HCT116 (cell line): ENCODE data around the gene PGAM5.

Experiments used
- EGR1 ChIP-seq: IDR thresholded peaks from 2 replicates; pipeline ENCODE4 v1.6.1; 2012; ENCODE audit warnings: low read depth
- POLR2A ChIP-seq: IDR thresholded peaks from 2 replicates; pipeline ENCODE4 v1.7.0; 2011; ENCODE audit warnings: borderline replicate concordance; ENCODE audit not compliant: insufficient read depth, insufficient read length; ENCODE audit errors: extremely low read depth
- TCF7L2 ChIP-seq: IDR thresholded peaks from 2 replicates; pipeline ENCODE4 v1.7.0; 2011; ENCODE audit warnings: borderline replicate concordance, inconsistent platforms; ENCODE audit not compliant: insufficient read depth, insufficient read length; ENCODE audit errors: extremely low read depth
- ZFX ChIP-seq: fragments of 450-650 bp; IDR thresholded peaks from 2 replicates; pipeline ENCODE4 v1.6.1; 2017

- no peak for TF ChIP-seq ZFX
- no peak for TF ChIP-seq TCF7L2
- no peak for TF ChIP-seq POLR2A
- no peak for TF ChIP-seq EGR1
Observed at GRCh38 chr12:132717011-132717410, 6.4 kb downstream of the PGAM5 start.
